Measurements from ENCODE around the gene DPP6. TPM values are rescaled to one million over a fixed set of nuclear protein-coding genes. Genes with fewer than 3 reads are reported as not detected.

Gene DPP6
- total RNA-seq, 1 experiment from 2014 or later, result not detected

DNA sequence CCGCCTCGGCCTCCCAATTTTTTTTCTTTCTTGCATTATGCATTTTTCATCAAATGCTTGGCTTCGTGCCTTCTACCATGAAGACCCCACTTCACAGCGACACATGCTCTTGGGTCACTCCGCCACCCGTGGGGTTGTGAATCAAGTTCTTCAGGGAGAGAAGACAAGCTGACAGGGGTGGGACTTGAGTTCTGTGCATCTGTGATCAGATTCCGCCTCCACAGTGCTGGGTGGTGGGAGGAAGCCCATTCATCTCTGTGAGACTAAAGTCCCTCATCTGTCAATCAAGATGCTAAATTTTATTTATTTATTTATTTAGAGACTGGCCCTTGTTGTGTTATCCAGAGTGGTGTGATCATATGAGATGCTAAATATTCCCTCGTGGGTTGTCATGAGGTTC, 333.0 kb downstream of the DPP6 start:
- no peaks in the 10 kb centered on the region for H3K36me3 ChIP-seq
- no peak for DNase-seq
- no peaks in the 10 kb centered on the region for H3K9me3 ChIP-seq
- H3K4me3 ChIP-seq, result no peak overlapping the region
- no peaks in the 10 kb centered on the region for H3K27me3 ChIP-seq

DNA sequence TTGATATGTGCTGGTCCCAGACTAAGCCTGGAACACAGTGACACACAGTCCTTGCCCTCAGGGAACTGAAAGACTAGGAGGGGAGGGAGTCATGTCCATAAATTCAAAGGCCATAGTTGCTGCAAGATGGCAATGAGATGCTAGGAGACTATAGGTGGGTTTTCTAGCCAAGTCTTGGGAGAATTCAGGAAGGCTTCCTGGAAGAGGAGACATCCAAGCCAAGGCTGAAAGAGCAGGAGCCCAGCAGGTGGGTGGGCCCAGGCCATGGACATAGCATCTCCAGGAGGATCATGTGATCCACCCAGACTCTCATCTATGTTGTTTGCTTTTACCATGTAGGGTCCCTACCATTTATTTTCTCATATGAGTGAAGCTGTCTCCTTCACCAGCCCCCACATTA, 335.1 kb downstream of the DPP6 start:
- Histone ChIP-seq H3K9me3 (no peaks in the 10 kb centered on the region), H3K36me3 (no peaks in the 10 kb centered on the region), H3K4me3 (no peak overlapping the region), H3K27me3 (no peaks in the 10 kb centered on the region)
- no peak for DNase-seq

GRCh38 chr7:154388412-154388811, 336.2 kb downstream of the DPP6 start:
- H3K36me3 ChIP-seq, result no peaks in the 10 kb centered on the region
- no peaks in the 10 kb centered on the region for H3K9me3 ChIP-seq
- DNase-seq, result no peak
- no peaks in the 10 kb centered on the region for H3K27me3 ChIP-seq
- H3K4me3 ChIP-seq, result no peak overlapping the region

- DNase-seq, result no peak
- Histone ChIP-seq H3K27me3 (no peaks in the 10 kb centered on the region), H3K36me3 (no peaks in the 10 kb centered on the region), H3K4me3 (no peak overlapping the region), H3K9me3 (no peaks in the 10 kb centered on the region)
Measured at GRCh38 chr7:154388999-154389398, 336.8 kb downstream of the DPP6 start.

DNA sequence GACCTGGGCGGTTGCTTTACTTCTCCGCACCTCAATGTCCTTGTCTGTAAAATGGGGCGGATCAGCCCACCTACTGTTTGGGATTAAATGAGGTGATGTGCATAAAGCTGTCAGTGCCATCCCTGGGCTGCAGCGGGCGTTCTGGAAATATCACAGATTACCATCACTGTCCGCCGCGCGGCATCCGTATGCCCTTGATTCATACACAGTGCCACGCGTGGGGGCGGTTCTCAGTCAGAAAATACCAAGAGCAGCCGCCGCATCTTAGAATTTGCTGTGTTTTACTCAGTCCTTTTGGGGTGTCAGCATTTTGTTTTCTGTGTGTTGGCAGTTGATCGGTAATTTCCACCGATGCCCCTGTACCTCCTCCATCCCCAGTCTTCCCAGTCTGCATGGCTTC, 338.8 kb downstream of the DPP6 start:
- Histone ChIP-seq H3K27me3 (no peaks in the 10 kb centered on the region), H3K4me3 (no peak overlapping the region), H3K36me3 (no peaks in the 10 kb centered on the region), H3K9me3 (no peaks in the 10 kb centered on the region)
- no peak for DNase-seq

DNA sequence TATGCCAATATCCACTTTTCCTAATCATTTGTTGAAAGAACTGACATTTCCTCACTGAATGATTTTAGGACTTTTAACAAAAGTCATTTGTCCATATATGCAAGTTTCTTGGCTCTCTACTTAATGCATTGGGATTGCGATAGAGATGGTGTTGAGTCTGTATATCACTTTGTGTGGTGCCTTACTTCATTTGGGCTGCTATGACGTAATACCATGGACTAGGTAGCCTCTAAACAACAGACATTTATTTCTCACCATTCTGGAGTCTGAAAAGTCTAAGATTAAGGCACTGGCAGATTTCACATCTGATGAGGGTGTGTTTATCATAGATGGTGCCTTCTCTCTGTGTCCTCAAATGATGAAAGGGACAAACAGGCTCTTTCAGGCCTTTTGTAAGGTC, 342.6 kb downstream of the DPP6 start:
- DNase-seq, result no peak
- H3K27me3 ChIP-seq, result no peaks in the 10 kb centered on the region
- no peak overlapping the region for H3K4me3 ChIP-seq
- no peaks in the 10 kb centered on the region for H3K9me3 ChIP-seq
- H3K36me3 ChIP-seq, result no peaks in the 10 kb centered on the region

GRCh38 chr7:154406312-154406711, 354.1 kb downstream of the DPP6 start:
- no peaks in the 10 kb centered on the region for H3K36me3 ChIP-seq
- no peak overlapping the region for H3K4me3 ChIP-seq
- H3K27me3 ChIP-seq, result no peaks in the 10 kb centered on the region
- no peak for DNase-seq
- no peaks in the 10 kb centered on the region for H3K9me3 ChIP-seq

- H3K9me3 ChIP-seq, result no peaks in the 10 kb centered on the region
- H3K27me3 ChIP-seq, result no peaks in the 10 kb centered on the region
- no peaks in the 10 kb centered on the region for H3K36me3 ChIP-seq
- DNase-seq, result no peak
- no peak overlapping the region for H3K4me3 ChIP-seq
Measured at GRCh38 chr7:154409703-154410311, 357.6 kb downstream of the DPP6 start.

DNA sequence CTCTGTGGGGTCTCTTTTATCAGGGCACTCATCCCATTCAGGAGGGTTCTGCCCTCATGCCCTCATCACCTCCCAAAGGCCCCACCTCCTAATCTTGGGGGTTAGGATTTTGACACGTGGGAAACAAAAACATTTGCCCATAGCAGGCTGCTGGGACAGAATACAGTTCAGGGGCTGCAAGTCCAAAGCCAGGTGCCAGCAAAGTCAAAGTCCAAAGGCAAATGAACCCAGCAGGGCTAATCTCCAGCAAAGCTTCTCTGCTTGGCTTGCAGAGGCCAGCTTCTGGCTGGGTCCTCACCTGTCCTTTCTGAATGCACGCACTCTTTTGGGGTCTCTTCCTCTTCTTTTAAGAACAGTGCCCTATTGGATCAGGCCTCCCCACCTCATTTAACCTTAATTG, 359.9 kb downstream of the DPP6 start:
- no peak for DNase-seq
- H3K27me3 ChIP-seq, result no peaks in the 10 kb centered on the region
- H3K36me3 ChIP-seq, result no peaks in the 10 kb centered on the region
- no peaks in the 10 kb centered on the region for H3K9me3 ChIP-seq
- H3K4me3 ChIP-seq, result no peak overlapping the region

DNA sequence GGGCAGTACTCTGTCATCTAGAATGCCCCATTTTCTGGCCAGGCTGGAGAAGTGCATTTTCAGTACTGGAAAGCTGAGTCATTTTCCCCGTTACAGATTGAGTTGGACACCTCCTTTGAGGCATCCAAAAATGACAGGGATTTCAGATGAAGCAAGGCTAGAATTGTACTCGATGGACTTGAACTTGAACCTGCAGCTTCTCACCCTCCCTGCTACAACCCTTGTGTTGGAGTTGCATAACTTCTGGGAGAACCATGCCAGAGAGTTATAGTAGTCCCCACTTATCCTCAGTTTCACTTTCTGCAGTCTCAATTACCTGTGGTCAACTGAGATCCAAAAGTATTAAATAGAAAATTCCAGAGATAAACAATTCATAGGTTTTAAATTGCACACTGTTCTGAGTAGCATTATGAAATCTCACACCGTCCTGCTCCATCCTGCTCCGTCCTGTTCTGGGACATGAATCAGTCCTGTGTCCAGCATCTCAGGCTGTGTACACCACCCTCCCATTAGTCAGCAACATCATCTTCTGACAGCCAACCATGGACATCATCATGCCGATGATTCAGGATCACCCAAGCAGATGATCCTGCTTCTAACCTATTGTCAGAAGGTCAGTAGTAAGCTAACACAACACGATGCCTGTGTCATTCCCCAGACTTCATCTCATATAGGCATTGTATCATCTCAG, 363.7 kb downstream of the DPP6 start:
- Histone ChIP-seq H3K4me3 (no peak overlapping the region), H3K27me3 (no peaks in the 10 kb centered on the region), H3K9me3 (no peaks in the 10 kb centered on the region), H3K36me3 (no peaks in the 10 kb centered on the region)
- DNase-seq, result no peak

- no peaks in the 10 kb centered on the region for H3K9me3 ChIP-seq
- no peaks in the 10 kb centered on the region for H3K36me3 ChIP-seq
- no peak for DNase-seq
- no peak overlapping the region for H3K4me3 ChIP-seq
- H3K27me3 ChIP-seq, result no peaks in the 10 kb centered on the region
Measured at GRCh38 chr7:154416714-154417113, 364.5 kb downstream of the DPP6 start.

GRCh38 chr7:154419344-154419743, 367.1 kb downstream of the DPP6 start:
- DNase-seq, result no peak
- no peaks in the 10 kb centered on the region for H3K9me3 ChIP-seq
- no peaks in the 10 kb centered on the region for H3K36me3 ChIP-seq
- H3K4me3 ChIP-seq, result no peak overlapping the region
- no peaks in the 10 kb centered on the region for H3K27me3 ChIP-seq

GRCh38 chr7:154423231-154423630, 371.0 kb downstream of the DPP6 start:
- H3K4me3 ChIP-seq, result no peak overlapping the region
- no peaks in the 10 kb centered on the region for H3K9me3 ChIP-seq
- no peaks in the 10 kb centered on the region for H3K36me3 ChIP-seq
- H3K27me3 ChIP-seq, result no peaks in the 10 kb centered on the region
- no peak for DNase-seq

GRCh38 chr7:154424350-154424749, 372.2 kb downstream of the DPP6 start:
- H3K27me3 ChIP-seq, result no peaks in the 10 kb centered on the region
- no peak overlapping the region for H3K4me3 ChIP-seq
- no peaks in the 10 kb centered on the region for H3K36me3 ChIP-seq
- H3K9me3 ChIP-seq, result no peaks in the 10 kb centered on the region
- no peak for DNase-seq

DNA sequence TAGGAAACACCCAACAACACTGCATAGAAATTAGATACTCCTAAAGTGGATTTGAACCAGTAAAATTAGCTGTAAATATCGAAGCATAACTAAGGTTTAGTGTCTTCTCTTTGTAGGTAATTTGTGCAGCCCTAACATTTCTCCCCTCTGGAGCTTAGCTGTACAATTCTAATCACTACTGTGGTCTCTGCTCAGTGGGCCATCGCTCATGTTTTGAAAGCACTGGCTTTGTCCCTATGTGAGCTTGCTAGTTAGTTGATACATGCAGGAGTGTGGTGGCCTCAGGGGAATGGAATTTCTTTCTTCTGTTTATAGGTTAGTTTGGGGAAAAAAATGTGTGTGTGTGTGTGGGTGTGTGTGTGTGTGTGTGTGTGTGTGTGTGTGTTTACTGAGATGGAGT, 373.1 kb downstream of the DPP6 start:
- Histone ChIP-seq H3K9me3 (no peaks in the 10 kb centered on the region), H3K4me3 (no peak overlapping the region), H3K36me3 (no peaks in the 10 kb centered on the region), H3K27me3 (no peaks in the 10 kb centered on the region)
- DNase-seq, result no peak

GRCh38 chr7:154426778-154427177, 374.6 kb downstream of the DPP6 start:
- Histone ChIP-seq H3K27me3 (no peaks in the 10 kb centered on the region), H3K4me3 (no peak overlapping the region), H3K36me3 (no peaks in the 10 kb centered on the region), H3K9me3 (no peaks in the 10 kb centered on the region)
- DNase-seq, result no peak

DNA sequence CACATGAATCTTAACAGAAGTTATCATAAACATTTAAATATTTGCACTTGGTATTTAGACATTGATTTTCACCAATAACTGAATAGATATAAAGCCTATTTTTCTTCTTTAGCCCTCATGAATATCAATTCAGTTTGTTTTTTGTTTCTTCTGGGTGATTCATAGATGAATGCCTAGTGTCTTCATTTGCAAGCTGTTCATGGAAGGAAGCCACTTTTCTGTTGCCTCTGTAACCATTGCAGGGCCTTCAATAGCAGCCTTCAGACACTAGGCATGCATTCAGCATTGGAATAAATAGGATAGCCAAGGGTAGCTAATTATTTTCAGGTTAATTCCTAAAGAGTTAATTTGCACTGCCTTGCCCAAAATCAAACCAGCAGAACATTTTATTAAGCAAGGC, 375.3 kb downstream of the DPP6 start:
- H3K27me3 ChIP-seq, result no peaks in the 10 kb centered on the region
- H3K4me3 ChIP-seq, result no peak overlapping the region
- no peak for DNase-seq
- no peaks in the 10 kb centered on the region for H3K9me3 ChIP-seq
- H3K36me3 ChIP-seq, result no peaks in the 10 kb centered on the region

- Histone ChIP-seq H3K4me3 (no peak overlapping the region), H3K27me3 (no peaks in the 10 kb centered on the region), H3K9me3 (no peaks in the 10 kb centered on the region), H3K36me3 (no peaks in the 10 kb centered on the region)
- no peak for DNase-seq
Measured at GRCh38 chr7:154429666-154430404, 377.6 kb downstream of the DPP6 start.
